Frontal cortex (tissue), 4 donors: ENCODE measurements around the gene ZC3H14. TPM values are rescaled to one million over a fixed set of nuclear protein-coding genes. Genes with fewer than 3 reads are reported as not detected.
"Not testable (repeated sequence)": the region's sequence is repeated elsewhere in the genome, so short reads cannot be mapped to it uniquely, and the experiment has no call there.

ENCODE experiments used
- DNase-seq, 2 donors: peaks; one replicate each; pipeline ENCODE4 v3.0.0; 2012; ENCODE audit warnings: low spot score in 2 of 2
- FAIRE-seq: peaks from 2 replicates; lab custom pipeline; 2012; peaks lifted over from hg19 to GRCh38; lab: Jason Lieb, UNC
- total RNA-seq: library from RNA; depleted of rRNA; stranded (reverse); fragments of >200 nt; gene quantifications from one replicate; pipeline ENCODE4 v1.2.3, GENCODE V29; 2014
- donor health status: control.
- donor health status: control.
- donor health status: control.

ZC3H14 gene
- 84.8 TPM for total RNA-seq

- no peak for FAIRE-seq
- DNase-seq = peak; percentile 89 to 92
These were observed at the start of gene ZC3H14 for GRCh38 chr14:88562831-88563686. Gene ZC3H14 (plus strand): TSS chr14:88563037. CDS start chr14:88563134, 97 bp downstream.

- FAIRE-seq (no peak), DNase-seq (no peak)
These were observed 47.2 kb upstream of the ZC3H14 start for GRCh38 chr14:88515499-88516221.

GRCh38 chr14:88516861-88517357 is 45.9 kb upstream of the ZC3H14 start:
- no peak for FAIRE-seq
- no peak for DNase-seq

- no peak for FAIRE-seq
- DNase-seq = no peak
These were observed 44.0 kb upstream of the ZC3H14 start for GRCh38 chr14:88518592-88519512.

- no peak for DNase-seq
- FAIRE-seq = no peak
These were observed 42.9 kb upstream of the ZC3H14 start for GRCh38 chr14:88519907-88520306.

- DNase-seq = no peak
- no peak for FAIRE-seq
These were observed 41.0 kb upstream of the ZC3H14 start for GRCh38 chr14:88521818-88522217.

GRCh38 chr14:88522393-88522792 is 40.4 kb upstream of the ZC3H14 start:
- DNase-seq = no peak

GRCh38 chr14:88529889-88530288 is 32.9 kb upstream of the ZC3H14 start:
- DNase-seq, FAIRE-seq: not testable (repeated sequence)

More at GRCh38 chr14:88522393-88522792, 40.4 kb upstream of the ZC3H14 start:
- FAIRE-seq = no peak

- no peak for DNase-seq
- FAIRE-seq = no peak
These were observed 29.7 kb upstream of the ZC3H14 start for GRCh38 chr14:88533064-88533602.

- DNase-seq (no peak), FAIRE-seq (no peak)
These were observed 27.7 kb upstream of the ZC3H14 start for GRCh38 chr14:88535149-88535548.

GRCh38 chr14:88535813-88536212 is 27.0 kb upstream of the ZC3H14 start:
- DNase-seq = no peak
- FAIRE-seq = no peak

- no peak for DNase-seq
- FAIRE-seq = no peak
These were observed 21.5 kb upstream of the ZC3H14 start for GRCh38 chr14:88541324-88541723.

- FAIRE-seq (no peak), DNase-seq (no peak)
These were observed 19.7 kb upstream of the ZC3H14 start for GRCh38 chr14:88542857-88543795.

GRCh38 chr14:88545256-88545655 is 17.6 kb upstream of the ZC3H14 start:
- DNase-seq = no peak
- FAIRE-seq = no peak

- FAIRE-seq = no peak
- no peak for DNase-seq
These were observed 16.0 kb upstream of the ZC3H14 start for GRCh38 chr14:88546621-88547385.

GRCh38 chr14:88547386-88547780 is 15.5 kb upstream of the ZC3H14 start:
- FAIRE-seq (no peak), DNase-seq (no peak)

GRCh38 chr14:88550078-88550477 is 12.8 kb upstream of the ZC3H14 start:
- no peak for FAIRE-seq
- no peak for DNase-seq
